ENCODE results near the gene ACAD9. TPM values are rescaled to one million over a fixed set of nuclear protein-coding genes. Genes with fewer than 3 reads are reported as not detected.

ACAD9 gene
- total and polyA plus RNA-seq, 9 of the 15 experiments (the other 6 are each of a cell fraction or from before 2014, with no cell fraction given), result 10.2 to 32.6 (median 22.8) TPM

DNA sequence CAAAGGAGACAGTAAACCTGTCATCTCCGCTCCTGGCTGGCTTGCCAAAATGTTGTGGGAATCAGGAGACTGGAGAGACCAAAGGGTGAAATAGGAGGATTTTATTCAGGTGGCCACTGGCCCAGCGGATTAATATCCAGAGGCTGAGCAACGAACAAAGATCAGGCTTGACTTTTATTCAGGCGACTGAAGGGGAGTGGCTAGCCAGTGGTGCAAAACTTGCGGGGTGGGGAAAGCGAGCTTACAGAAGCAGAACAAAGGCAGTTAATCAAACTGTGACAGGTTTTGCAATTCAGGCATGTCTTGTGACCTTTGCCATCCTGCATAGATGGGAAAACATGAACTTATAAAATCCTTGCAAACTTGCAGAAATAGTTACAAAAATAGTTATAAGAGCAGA, 19.8 kb upstream of the ACAD9 start (continued):
- TF ChIP-seq, protein P1, sequence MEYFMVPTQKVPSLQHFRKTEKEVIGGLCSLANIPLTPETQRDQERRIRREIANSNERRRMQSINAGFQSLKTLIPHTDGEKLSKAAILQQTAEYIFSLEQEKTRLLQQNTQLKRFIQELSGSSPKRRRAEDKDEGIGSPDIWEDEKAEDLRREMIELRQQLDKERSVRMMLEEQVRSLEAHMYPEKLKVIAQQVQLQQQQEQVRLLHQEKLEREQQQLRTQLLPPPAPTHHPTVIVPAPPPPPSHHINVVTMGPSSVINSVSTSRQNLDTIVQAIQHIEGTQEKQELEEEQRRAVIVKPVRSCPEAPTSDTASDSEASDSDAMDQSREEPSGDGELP (CRISPR knock-in tag; IDR thresholded peaks at IDR 0.05; ENCODE audit: borderline replicate concordance), result no peak
- TF ChIP-seq RFX7 (CRISPR knock-in tag; IDR thresholded peaks at IDR 0.05) (no peak), SNAPC5 (CRISPR knock-in tag; IDR thresholded peaks at IDR 0.05) (no peak), HMGXB4 (CRISPR knock-in tag; IDR thresholded peaks at IDR 0.05) (no peak), POLR2G (IDR thresholded peaks at IDR 0.05; ENCODE audit: low read depth, low read length) (no peak), ZNF551 (CRISPR knock-in tag; IDR thresholded peaks at IDR 0.05) (no peak), NR1H2 (CRISPR knock-in tag; IDR thresholded peaks at IDR 0.05) (no peak)

- H3K27ac ChIP-seq (ENCODE audit: extremely low read depth, low read depth, low read length), result no peak overlapping the region
- POLR2A ChIA-PET, result no interaction called here
- CTCF ChIA-PET (ENCODE audit: low intra/inter-chr PET ratio), result no interaction called here
- TF ChIP-seq PHB2 (IDR thresholded peaks at IDR 0.05; ENCODE audit: low read depth) (no peak), ZNF277 (CRISPR knock-in tag; IDR thresholded peaks at IDR 0.05; ENCODE audit: borderline replicate concordance) (no peak), LEF1 (IDR thresholded peaks at IDR 0.05) (no peak), HOXB6 (CRISPR knock-in tag; IDR thresholded peaks at IDR 0.05; ENCODE audit: borderline replicate concordance) (no peak), ETS1 (conservative IDR thresholded peaks at IDR 0.05; ENCODE audit: control insufficient read depth, low read depth, low read length) (no peak), NCOR1 (IDR thresholded peaks at IDR 0.05) (no peak), ZNF766 (CRISPR knock-in tag; conservative IDR thresholded peaks at IDR 0.05) (no peak), MAFK (IDR thresholded peaks at IDR 0.05; ENCODE audit: low read length) (no peak)
- TF ChIP-seq, protein P2, sequence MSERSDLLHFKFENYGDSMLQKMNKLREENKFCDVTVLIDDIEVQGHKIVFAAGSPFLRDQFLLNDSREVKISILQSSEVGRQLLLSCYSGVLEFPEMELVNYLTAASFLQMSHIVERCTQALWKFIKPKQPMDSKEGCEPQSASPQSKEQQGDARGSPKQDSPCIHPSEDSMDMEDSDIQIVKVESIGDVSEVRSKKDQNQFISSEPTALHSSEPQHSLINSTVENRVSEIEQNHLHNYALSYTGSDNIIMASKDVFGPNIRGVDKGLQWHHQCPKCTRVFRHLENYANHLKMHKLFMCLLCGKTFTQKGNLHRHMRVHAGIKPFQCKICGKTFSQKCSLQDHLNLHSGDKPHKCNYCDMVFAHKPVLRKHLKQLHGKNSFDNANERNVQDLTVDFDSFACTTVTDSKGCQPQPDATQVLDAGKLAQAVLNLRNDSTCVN (CRISPR knock-in tag; IDR thresholded peaks at IDR 0.05), result no peak
Measured at GRCh38 chr3:128861491-128861890, 17.9 kb upstream of the ACAD9 start.

More at GRCh38 chr3:128861491-128861890, 17.9 kb upstream of the ACAD9 start:
- Histone ChIP-seq H3K4me3 (no peak overlapping the region), H3K9me1 (ENCODE audit: control insufficient read depth, insufficient read depth, low read length) (no peaks in the 10 kb centered on the region), H3K4me2 (ENCODE audit: insufficient read depth, low read length) (no peak overlapping the region), H3K9me3 (replicated peaks; ENCODE audit: control insufficient read depth, insufficient read depth, low read depth, low read length) (peaks cover 16% of the 10 kb centered on the region), H4K20me1 (replicated peaks; ENCODE audit: control insufficient read depth, insufficient read depth, low read length) (no peaks in the 10 kb centered on the region), H3K79me2 (ENCODE audit: control insufficient read depth, insufficient read depth, low read length) (no peaks in the 10 kb centered on the region), H3K4me1 (replicated peaks in 1 of 2; ENCODE audit: control insufficient read depth in 2 of 2, insufficient read depth in 2 of 2, low read length in 2 of 2) (peaks cover 10 to 13% of the 10 kb centered on the region in 2 experiments), H3K9ac (ENCODE audit: insufficient read depth in 1 of 2, low read depth in 2 of 2, low read length in 2 of 2) (no peak overlapping the region), H3K27me3 (ENCODE audit: control insufficient read depth in 2 of 2, insufficient read depth in 2 of 2, low read length in 2 of 2) (no peaks in the 10 kb centered on the region), H3K36me3 (ENCODE audit: control insufficient read depth, insufficient read depth, low read length) (no peaks in the 10 kb centered on the region), H2AFZ (ENCODE audit: low read depth, low read length) (no peak overlapping the region)
- BruUV-seq (replicated peaks), result no TSS peak
- in situ Hi-C loops (cut with MboI), result no loop called here
- FAIRE-seq, result no peak
- no peak for ATAC-seq
- intact Hi-C loops (cut with micrococcal nuclease), result no loop called here
- DNase-seq (ENCODE audit: extremely low read depth in 1 of 4, low spot score in 3 of 4), result no peak
- 31% methylated on average over 5 of the region's 6 CpGs for WGBS (ENCODE audit: insufficient coverage, low coverage, missing lambda C conversion rate)
